ENCODE results near the gene CABLES2.
A peak's percentile ranks its signal among the peaks of the same experiment; 100 is the strongest.

The CABLES2 gene

GRCh38 chr20:62355878-62356588, 51.1 kb downstream of the CABLES2 start:
- DNase-seq (ENCODE audit: low read depth) = no peak
- no peak for TF ChIP-seq CTCF (IDR thresholded peaks at IDR 0.05; ENCODE audit: low read length, missing control alignments)
- H3K4me3 ChIP-seq (replicated peaks; ENCODE audit: low read depth, low read length) = no peak overlapping the region

DNA sequence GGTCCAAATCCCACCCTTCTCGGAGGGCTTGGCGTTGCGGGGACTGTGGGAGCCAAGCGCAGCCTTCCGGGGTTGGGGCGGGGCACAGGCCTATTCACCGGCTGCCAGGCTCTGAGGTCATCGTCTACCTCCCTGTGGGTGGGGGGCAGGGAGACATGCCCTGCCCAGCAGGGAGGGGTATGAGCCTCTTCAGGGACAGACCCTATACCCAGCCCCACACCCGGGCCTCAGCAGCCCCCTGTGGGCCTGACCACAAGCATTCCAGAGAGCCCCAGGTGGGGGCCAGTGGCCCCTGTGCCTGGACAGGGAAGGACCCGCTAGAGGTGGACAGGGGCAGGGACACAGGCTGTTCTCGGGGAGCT, 51.6 kb downstream of the CABLES2 start:
- no peak overlapping the region for H3K4me3 ChIP-seq (replicated peaks; ENCODE audit: low read depth, low read length)
- DNase-seq (ENCODE audit: low read depth) = peak; percentile 53
- no peak for TF ChIP-seq CTCF (IDR thresholded peaks at IDR 0.05; ENCODE audit: low read length, missing control alignments)

DNA sequence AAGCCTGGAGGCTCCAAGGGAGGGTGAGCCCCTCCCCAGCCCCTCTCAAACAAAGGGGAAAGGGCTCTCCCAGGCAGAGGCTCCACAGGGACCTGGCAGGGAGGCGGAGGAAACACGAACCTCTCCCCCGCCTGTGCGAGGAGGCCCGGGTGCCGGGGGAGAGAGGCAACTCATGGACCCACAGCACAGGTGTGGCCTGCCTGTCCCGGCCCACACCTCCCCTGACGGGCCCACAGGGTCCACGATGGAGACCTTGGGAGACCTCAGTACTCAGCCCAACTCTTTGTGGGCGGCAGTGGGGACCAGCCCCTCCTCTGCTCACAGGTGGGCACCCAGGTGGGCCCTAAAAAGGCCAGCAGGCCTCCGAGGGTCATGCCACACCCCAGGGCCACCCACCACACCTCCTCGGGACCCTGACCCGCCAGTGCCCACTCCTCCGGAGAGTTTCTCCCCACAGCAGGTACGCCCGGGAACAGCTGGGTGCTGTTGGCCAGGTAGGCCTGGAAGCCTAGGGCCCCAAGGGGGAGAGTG, 52.2 kb downstream of the CABLES2 start:
- no peak for DNase-seq (ENCODE audit: low read depth)
- TF ChIP-seq CTCF (IDR thresholded peaks at IDR 0.05; ENCODE audit: low read length, missing control alignments) = no peak
- no peak overlapping the region for H3K4me3 ChIP-seq (replicated peaks; ENCODE audit: low read depth, low read length)

- H3K4me3 ChIP-seq (replicated peaks; ENCODE audit: low read depth, low read length) = no peak overlapping the region
- no peak for TF ChIP-seq CTCF (IDR thresholded peaks at IDR 0.05; ENCODE audit: low read length, missing control alignments)
- no peak for DNase-seq (ENCODE audit: low read depth)
Measured at GRCh38 chr20:62354031-62354808, 52.9 kb downstream of the CABLES2 start.

- no peak for DNase-seq (ENCODE audit: low read depth)
Measured at GRCh38 chr20:62353289-62354030, 53.6 kb downstream of the CABLES2 start.

More at GRCh38 chr20:62353289-62354030, 53.6 kb downstream of the CABLES2 start:
- TF ChIP-seq CTCF (IDR thresholded peaks at IDR 0.05; ENCODE audit: low read length, missing control alignments) = no peak
- no peak overlapping the region for H3K4me3 ChIP-seq (replicated peaks; ENCODE audit: low read depth, low read length)

Data from fibroblast of pulmonary artery (primary cell).